Measurements from ENCODE around the gene TSPAN9.

DNA sequence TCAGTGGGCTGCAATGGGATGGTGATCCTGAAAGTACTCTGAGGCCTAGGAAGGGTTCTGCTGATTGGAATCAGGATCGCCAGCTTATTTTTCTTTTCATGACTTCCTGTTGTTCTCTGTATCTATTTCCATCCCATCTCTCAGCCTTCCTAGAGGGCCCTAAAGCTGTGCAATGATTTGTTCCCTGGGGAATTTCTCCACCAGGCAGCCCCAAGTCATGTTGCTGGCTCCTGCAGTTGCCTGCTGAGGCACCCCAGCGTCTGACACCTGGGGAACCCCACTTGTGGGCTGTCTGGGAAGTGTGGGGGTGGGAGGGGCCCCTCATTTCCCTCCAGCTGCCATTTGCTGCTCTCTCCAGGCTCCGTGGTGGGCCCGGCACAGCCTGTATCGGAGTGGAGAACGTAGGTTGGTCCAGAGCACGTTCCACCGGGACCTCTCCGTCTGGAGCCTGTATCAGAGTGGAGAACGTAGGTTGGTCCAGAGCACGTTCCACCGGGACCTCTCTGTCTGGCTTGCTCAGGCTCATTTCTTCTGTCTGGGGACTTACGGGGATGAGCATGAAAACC lies 138.3 kb downstream of the TSPAN9 start:
- TF ChIP-seq, protein P1, sequence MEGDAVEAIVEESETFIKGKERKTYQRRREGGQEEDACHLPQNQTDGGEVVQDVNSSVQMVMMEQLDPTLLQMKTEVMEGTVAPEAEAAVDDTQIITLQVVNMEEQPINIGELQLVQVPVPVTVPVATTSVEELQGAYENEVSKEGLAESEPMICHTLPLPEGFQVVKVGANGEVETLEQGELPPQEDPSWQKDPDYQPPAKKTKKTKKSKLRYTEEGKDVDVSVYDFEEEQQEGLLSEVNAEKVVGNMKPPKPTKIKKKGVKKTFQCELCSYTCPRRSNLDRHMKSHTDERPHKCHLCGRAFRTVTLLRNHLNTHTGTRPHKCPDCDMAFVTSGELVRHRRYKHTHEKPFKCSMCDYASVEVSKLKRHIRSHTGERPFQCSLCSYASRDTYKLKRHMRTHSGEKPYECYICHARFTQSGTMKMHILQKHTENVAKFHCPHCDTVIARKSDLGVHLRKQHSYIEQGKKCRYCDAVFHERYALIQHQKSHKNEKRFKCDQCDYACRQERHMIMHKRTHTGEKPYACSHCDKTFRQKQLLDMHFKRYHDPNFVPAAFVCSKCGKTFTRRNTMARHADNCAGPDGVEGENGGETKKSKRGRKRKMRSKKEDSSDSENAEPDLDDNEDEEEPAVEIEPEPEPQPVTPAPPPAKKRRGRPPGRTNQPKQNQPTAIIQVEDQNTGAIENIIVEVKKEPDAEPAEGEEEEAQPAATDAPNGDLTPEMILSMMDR (IDR thresholded peaks at IDR 0.05; ENCODE audit: low read depth, low read length), result no peak
- no peak for TF ChIP-seq POLR2A (IDR thresholded peaks at IDR 0.05; ENCODE audit: extremely low read depth, insufficient read length)

Data from NB4 (cell line).